Urothelium cell line (cell line): ENCODE measurements around the gene CSNK1D.

Experiments used
- DNase-seq: peaks from one replicate; pipeline ENCODE4 v3.0.0; 2011; ENCODE audit warnings: low spot score, mixed read lengths
- FAIRE-seq: peaks from 2 replicates; lab custom pipeline; 2011; peaks lifted over from hg19 to GRCh38; lab: Jason Lieb, UNC

CSNK1D gene

GRCh38 chr17:82230609-82231311, 42.7 kb downstream of the CSNK1D start:
- DNase-seq = no peak

DNA sequence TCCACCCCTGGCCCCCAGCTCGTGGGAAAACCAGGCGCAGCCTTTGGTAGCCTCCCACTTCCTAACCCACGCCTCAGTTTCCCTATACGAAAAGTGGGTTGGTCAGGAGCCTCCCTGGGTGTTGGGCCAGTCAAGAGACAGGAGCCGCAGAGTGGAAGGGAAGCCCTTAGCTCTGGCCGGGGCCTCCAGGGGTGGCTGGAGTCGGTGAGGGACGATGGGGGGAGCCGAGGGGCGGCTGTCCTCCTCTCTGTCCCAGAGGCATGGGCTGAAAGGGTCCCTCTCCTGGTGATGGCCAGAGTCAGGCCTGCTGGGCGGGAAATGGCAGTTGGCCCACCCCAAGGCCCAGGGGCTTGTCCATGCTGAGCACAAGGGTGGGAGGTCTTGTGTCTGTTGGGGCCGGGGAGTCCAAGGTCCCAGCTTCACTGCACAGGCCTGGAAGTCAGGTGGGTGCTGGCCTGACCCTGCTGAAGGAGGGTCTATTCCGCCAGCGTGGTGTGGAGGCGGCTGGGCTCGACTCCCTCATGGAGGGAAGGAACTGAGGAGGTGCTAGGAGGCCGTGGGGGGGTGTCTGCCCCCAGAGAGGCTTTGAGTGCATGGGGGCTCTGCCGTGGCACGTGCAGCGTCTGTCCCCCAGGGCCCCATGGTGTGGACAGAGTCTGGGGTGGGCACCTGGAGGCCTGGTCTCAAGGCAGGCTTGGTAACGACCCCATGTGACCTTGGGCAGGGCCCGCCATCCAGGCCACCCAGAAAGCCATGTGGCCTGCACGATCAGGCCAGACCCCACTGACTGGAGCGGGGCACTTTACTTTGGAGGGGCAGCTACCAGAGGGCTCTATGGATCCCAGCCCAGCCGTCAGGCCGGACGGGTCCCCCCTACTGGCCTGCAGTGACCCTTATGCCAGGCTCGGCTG, 43.5 kb downstream of the CSNK1D start:
- DNase-seq = no peak
- no peak for FAIRE-seq

More at GRCh38 chr17:82230609-82231311, 42.7 kb downstream of the CSNK1D start:
- FAIRE-seq = no peak

DNA sequence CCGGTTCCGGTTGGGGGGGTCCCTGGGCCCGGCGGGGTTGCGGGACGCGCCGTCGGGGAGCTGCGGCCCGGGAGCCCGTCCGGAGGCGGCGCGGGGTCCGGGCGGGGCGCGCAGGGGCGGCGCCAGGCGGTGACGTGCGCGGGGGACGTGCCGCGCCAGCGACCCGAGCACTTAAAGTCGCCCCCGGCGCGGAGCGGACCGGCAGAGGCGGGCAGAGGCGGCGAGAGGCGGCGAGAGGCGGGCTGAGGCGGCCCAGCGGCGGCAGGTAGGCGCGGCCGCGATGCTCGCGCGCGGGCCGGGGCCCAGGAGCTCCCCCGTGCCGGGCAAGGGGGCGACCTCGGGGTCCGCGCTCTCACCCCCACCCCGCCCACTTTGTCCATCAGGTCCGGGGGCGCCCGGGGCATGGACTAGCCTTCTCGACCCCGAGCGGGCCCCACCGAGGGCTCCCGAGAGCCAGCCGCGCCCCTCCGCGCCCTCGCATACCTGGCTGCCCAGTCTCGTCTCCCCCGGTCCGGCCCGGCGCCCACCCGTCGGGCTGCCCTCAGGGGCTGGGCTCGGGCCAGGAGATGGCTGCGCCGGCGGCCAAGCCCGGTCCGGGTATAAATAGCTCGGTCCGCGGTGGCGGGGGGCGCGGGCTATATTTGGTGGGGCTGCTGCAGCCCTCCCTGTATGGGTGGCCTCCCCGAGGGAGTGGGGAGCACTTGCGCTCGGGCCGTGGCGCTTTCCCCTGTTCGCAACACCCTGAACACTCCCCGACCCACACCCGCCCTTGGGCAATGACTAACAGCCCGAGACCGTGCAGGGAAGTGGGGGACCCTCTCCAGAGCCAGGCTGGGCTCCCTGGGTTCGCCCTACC, 44.4 kb downstream of the CSNK1D start, which contains the start of gene SLC16A3:
SLC16A3 (plus strand) TSS at position 201 of the 856 bp plus-strand sequence. CDS start 6,967 bp downstream, outside the sequence.
- DNase-seq (peak; percentile 58), FAIRE-seq (no peak)

DNA sequence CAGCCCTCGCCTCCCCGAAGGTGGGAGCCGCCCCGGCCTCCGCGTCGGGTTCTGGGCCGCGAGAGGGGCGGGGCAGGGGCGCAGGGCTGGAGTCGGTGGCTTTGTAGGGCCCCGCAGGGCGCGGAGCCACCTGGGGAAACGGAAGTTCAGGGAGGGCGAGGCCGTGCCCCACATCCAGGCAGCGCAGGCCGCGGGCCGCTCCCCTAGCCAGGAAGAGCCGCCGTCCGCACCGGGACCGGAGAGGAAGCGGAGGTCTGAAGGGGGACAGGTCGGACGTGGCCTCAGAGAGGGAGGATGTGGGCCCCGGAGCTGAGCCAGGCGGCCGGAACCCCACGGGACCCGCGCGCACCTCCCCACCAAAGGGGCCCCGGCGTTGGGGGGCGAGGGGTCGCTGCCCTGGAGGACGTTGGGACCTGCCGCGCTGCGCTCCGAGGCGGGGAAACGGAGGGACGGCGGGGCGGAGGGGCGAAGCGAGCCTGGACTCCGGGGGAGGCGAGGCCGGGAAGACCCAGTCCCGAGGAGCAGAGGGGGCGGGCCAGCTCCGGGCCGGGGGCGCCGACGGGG, 45.1 kb downstream of the CSNK1D start:
- no peak for DNase-seq
- FAIRE-seq = no peak

- DNase-seq (no peak), FAIRE-seq (no peak)
These were observed 45.7 kb downstream of the CSNK1D start for GRCh38 chr17:82227629-82228277.

GRCh38 chr17:82226809-82227628, 46.5 kb downstream of the CSNK1D start:
- DNase-seq = no peak
- FAIRE-seq = no peak

GRCh38 chr17:82226146-82226808, 47.2 kb downstream of the CSNK1D start:
- FAIRE-seq = no peak

DNA sequence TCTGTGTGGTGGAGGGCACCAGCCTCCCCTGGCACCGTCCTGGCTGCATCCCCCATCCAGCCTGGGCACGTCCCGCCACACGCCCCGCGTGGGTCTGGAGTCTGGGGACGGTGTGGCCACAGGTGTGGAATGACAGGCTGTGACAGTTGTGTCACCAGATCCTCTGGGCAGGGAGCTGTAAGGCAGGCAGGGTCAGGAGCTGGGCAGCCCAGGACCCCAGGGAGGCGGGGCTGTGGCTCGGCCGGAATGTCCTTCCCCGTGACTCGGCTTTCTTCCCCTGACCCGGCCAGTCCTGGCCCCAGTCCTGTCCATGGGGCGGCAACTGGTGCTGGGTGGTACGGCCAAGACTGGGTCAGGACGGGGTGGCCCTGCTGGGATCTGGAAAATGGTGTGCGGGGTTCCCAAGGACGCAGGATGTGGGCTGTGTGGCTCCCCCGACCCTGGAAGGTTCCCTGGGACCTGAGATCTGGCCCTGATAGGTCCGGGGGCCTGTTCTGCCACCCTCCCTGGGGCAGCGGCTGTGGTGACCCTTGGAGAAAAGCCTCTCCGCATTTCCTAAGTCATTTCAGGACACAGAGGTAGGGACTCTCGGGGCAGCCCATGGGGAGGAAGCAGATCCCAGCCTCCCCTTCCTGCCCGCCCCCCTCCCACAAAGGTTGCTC, 48.0 kb downstream of the CSNK1D start:
- FAIRE-seq (no peak), DNase-seq (no peak)

More at GRCh38 chr17:82226146-82226808, 47.2 kb downstream of the CSNK1D start:
- no peak for DNase-seq

DNA sequence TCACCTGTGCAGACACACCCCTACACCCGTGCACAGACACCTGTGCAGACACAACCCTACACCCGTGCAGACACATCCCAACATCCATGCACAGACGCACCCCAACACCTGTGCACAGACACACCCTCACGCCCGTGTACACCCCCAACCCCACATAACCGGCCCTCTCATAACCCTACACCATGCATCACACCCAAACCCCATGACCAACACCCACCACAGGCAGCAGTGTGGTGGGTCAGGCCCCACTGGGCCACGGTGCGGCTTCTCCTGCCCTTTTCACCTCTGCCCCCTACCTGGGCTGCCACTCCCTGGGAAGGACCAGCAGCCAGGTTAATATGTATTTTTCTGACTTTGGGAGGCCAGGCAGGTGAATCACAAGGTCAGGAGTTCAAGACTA, 48.8 kb downstream of the CSNK1D start:
- FAIRE-seq = no peak
- DNase-seq = no peak

- no peak for FAIRE-seq
- DNase-seq = no peak
These were observed 50.0 kb downstream of the CSNK1D start for GRCh38 chr17:82223517-82223916.

DNA sequence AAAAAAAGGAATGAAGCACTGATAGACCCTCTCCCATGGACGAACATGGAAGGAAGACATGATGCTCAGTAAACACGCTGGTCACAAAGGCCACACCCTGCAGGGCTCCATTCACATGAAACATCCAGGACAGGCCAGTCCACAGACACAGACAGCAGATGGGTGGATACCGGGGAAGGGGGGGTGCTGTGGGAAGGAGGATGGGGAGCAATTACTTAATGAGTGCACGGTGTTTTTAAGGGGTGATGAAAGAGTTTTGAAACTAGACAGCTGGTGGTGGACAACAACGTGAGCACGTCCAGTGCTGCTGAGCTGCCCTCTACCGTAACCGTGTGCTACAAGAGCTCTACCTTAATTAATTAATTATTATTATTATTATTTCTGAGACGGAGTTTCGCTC, 50.7 kb downstream of the CSNK1D start:
- FAIRE-seq (no peak), DNase-seq (no peak)

DNA sequence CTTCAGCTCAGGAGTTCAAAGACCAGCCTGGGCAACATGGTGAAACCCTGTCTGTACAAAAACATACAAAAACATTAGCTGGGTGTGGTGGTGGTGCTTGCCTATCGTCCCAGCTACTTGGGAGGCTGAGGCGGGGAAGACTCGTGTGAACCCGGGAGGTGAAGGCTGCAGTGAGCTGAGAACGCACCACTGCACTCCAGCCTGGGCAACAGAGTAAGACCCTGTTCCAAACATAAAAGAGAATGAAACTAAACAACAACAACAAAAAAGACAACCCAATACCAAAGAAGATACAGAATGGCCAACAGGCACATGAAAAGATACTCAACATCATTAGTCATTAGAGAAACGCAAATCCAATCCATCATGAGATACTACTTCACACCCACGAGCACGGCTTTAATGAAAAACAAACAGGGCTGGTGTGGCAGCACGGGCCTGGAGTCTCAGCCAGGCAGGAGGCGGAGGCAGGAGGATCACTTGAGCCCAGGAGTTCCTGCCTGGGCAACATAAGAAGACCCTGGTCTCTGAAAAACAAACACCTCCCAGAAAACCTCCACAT, 52.1 kb downstream of the CSNK1D start:
- FAIRE-seq (no peak), DNase-seq (no peak)

DNA sequence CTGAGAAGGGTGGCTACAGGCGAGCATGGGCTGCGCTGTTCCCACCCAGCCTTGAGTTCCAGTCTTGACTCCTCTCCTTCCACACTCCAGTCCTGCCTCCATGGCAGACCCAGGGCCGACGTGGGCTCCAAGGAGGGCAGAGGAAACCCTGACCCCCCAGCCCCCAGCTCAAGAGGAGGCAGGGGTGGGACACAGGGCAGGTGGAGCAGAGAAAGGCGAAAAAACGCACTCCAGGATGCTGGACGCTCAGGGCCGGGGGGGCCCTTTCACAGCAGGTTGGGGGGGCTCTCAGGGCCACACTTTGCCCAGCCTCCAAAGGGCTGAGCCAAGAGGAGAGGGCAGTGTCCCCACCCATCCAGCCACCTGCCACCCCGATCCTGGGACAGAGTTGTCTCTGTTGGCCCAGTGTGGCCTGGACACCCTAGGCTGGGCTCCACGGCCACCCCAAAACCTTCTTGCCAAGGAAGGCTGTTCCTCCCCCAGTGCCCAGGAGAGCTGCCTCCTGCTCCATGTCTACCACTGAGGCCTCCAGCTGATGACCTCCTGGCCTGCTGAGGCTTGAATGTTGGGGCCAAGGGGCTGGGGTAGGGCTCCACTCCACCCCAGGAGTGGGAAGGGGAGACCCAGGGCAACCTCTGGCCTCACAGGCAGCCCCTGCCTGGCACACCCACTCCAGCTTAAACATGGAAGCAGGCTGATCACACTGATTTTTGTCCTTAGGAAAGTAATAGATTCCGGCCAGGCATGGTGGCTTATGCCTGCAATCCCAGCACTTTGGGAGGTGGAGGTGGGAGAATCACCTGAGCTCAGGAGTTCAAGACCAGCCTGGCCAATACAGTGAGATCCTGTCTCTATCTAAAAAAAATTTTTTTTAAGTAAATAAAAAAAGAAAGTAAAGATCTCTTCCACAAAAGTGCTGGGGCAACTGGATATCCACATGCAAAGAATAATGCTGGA, 53.5 kb downstream of the CSNK1D start:
- DNase-seq (no peak), FAIRE-seq (no peak)

- DNase-seq (no peak), FAIRE-seq (no peak)
These were observed 54.4 kb downstream of the CSNK1D start for GRCh38 chr17:82219083-82219482.

DNA sequence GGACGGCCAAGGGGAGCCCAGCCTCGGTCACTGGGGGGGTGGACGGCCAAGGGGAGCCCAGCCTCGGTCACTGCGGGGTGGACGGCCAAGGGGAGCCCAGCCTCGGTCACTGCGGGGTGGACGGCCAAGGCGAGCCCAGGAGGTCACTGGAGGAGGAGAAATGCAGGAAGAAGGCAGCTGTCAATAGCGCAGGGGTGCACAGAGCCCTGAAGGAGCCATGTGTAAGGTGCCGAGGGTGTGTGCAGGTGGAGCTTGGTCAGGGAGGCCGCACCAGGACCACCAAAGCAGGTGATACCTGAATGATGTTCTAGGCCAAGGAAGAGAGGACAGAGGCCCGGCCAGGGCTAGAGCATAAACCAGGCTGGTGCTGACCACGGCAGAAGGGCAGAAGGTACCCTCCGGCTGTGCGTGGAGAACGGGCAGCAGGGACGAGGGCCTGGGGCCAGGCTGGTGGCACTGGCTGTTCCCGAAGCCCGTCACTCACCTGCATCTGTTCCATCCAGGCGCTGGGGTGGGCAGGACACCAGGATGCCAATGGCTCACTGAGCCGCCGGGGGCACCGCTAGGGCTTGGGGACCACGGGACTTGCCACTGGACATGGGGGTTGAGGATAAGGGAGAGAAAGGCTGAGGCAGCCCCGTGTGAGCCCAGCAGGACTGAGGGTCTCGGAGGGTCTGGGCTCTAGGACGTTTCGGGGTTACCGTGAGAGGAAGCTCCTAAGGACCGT, 55.0 kb downstream of the CSNK1D start:
- DNase-seq = no peak
- no peak for FAIRE-seq
